ENCODE measurements around the gene DDN. TPM values are rescaled to one million over a fixed set of nuclear protein-coding genes. Genes with fewer than 3 reads are reported as not detected.

The DDN gene
- total RNA-seq, 2 experiments from 2014 or later = 0.39 to 0.42 TPM

Other genes with a start within 250 kb of the DDN start
- under 1 TPM; 0.18 to 0.37 TPM for gene ADCY6, start 210.3 kb downstream of the DDN start, total RNA-seq
- gene CACNB3, start 180.9 kb downstream of the DDN start, total RNA-seq = 10 to 100 TPM; 10.5 to 13.1 TPM
- 100 to 1,000 TPM; 127 to 154 TPM for gene DDX23, start 147.2 kb downstream of the DDN start, total RNA-seq
- gene RND1, start 133.5 kb downstream of the DDN start, total RNA-seq = 1 to 10 TPM; 1.4 to 2.5 TPM
- gene FKBP11, start 73.9 kb downstream of the DDN start, total RNA-seq = 10 to 100 TPM; 48.7 to 52.6 TPM
- 100 to 1,000 TPM; 104 to 108 TPM for gene ARF3, start 41.9 kb downstream of the DDN start, total RNA-seq
- gene WNT10B, start 27.6 kb downstream of the DDN start, total RNA-seq = 1 to 10 TPM; 2.4 to 3.2 TPM
- gene WNT1, start 21.1 kb downstream of the DDN start, total RNA-seq = 1 to 10 TPM in 1 of 2 experiments, under 1 TPM in 1; 0.81 to 1.1 TPM
- gene PRKAG1, start 19.4 kb upstream of the DDN start, total RNA-seq = 10 to 100 TPM; 57.5 to 59.8 TPM
- gene KMT2D, start 61.4 kb upstream of the DDN start, total RNA-seq = 100 to 1,000 TPM; 113 TPM
- 1 to 10 TPM; 9.5 to 9.9 TPM for gene RHEBL1, start 70.6 kb upstream of the DDN start, total RNA-seq
- gene DHH, start 95.4 kb upstream of the DDN start, total RNA-seq = under 1 TPM in 1 of 2 experiments, not detected in 1; 0.16 TPM
- 10 to 100 TPM; 35.8 to 37.8 TPM for gene LMBR1L, start 111.5 kb upstream of the DDN start, total RNA-seq
- 1,000 to 10,000 TPM; 2,302 to 2,333 TPM for gene TUBA1B, start 132.0 kb upstream of the DDN start, total RNA-seq
- gene TUBA1A, start 189.7 kb upstream of the DDN start, total RNA-seq = 100 to 1,000 TPM; 117 to 120 TPM

All from activated CD8-positive, alpha-beta T cell treated with anti-CD3 and anti-CD28 coated beads, Interleukin-2, amount 10 ng/mL, durations not matched to agents 7 days and 5 days (primary cell).